ENCODE data around the gene OAS2.

DNA sequence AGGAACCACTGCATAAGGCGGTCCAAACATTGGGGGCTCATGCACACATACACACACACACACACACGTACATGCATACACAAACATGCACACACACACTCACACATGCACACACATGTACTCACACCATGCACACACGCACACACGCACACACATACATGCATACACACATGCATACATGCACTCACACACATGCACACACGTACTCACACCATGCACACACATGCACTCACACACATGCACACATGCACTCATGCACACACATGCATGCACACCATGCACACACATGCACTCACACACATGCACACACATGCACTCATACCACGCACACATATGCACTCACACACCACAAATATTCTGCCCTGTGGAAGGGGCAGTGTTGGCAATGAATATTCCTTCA, 22.1 kb downstream of the OAS2 start:
- TF ChIP-seq SIN3A (IDR thresholded peaks at IDR 0.05; ENCODE audit: borderline replicate concordance, insufficient read depth, low read length) (no peak), TAF1 (IDR thresholded peaks at IDR 0.05; ENCODE audit: borderline replicate concordance, insufficient read depth, low read length) (no peak), POLR2AphosphoS5 (IDR thresholded peaks at IDR 0.05; ENCODE audit: low read depth, low read length) (no peak)
- TF ChIP-seq, protein P1, sequence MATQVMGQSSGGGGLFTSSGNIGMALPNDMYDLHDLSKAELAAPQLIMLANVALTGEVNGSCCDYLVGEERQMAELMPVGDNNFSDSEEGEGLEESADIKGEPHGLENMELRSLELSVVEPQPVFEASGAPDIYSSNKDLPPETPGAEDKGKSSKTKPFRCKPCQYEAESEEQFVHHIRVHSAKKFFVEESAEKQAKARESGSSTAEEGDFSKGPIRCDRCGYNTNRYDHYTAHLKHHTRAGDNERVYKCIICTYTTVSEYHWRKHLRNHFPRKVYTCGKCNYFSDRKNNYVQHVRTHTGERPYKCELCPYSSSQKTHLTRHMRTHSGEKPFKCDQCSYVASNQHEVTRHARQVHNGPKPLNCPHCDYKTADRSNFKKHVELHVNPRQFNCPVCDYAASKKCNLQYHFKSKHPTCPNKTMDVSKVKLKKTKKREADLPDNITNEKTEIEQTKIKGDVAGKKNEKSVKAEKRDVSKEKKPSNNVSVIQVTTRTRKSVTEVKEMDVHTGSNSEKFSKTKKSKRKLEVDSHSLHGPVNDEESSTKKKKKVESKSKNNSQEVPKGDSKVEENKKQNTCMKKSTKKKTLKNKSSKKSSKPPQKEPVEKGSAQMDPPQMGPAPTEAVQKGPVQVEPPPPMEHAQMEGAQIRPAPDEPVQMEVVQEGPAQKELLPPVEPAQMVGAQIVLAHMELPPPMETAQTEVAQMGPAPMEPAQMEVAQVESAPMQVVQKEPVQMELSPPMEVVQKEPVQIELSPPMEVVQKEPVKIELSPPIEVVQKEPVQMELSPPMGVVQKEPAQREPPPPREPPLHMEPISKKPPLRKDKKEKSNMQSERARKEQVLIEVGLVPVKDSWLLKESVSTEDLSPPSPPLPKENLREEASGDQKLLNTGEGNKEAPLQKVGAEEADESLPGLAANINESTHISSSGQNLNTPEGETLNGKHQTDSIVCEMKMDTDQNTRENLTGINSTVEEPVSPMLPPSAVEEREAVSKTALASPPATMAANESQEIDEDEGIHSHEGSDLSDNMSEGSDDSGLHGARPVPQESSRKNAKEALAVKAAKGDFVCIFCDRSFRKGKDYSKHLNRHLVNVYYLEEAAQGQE (IDR thresholded peaks at IDR 0.05; ENCODE audit: insufficient read depth in 1 of 2, low read depth in 2 of 2, low read length in 2 of 2), result no peak

Measured in PFSK-1 (cell line).